T-helper 2 cell (primary cell): Measurements from ENCODE around the gene AATF.

Experiments
- DNase-seq, 5 experiments: peaks; one replicate each; pipeline versions ENCODE4 v3.0.0 to v3.0.0-alpha.2; 2012 to 2022

Gene AATF

GRCh38 chr17:36983618-36984017 lies 34.9 kb downstream of the AATF start:
- no peak for DNase-seq

GRCh38 chr17:36989173-36989572 lies 40.4 kb downstream of the AATF start:
- no peak for DNase-seq

- no peak for DNase-seq
These were observed 43.9 kb downstream of the AATF start for GRCh38 chr17:36992701-36993100.

GRCh38 chr17:36993227-36993626 lies 44.5 kb downstream of the AATF start:
- DNase-seq: no peak

GRCh38 chr17:36994438-36994837 lies 45.7 kb downstream of the AATF start:
- DNase-seq: no peak

- DNase-seq: no peak
These were observed 50.7 kb downstream of the AATF start for GRCh38 chr17:36999471-36999870.

GRCh38 chr17:37016780-37017179 lies 68.0 kb downstream of the AATF start:
- DNase-seq: no peak

GRCh38 chr17:37017404-37017803 lies 68.7 kb downstream of the AATF start:
- DNase-seq: no peak

GRCh38 chr17:37019117-37019740 lies 70.5 kb downstream of the AATF start:
- no peak for DNase-seq

- DNase-seq: no peak
These were observed 71.0 kb downstream of the AATF start for GRCh38 chr17:37019741-37020129.

GRCh38 chr17:37024181-37024637 lies 75.5 kb downstream of the AATF start:
- DNase-seq: peak in 1 of 5 experiments; percentile 9

GRCh38 chr17:37025238-37025637 lies 76.5 kb downstream of the AATF start:
- DNase-seq: peak in 1 of 5 experiments; percentile 22

GRCh38 chr17:37025847-37026530 lies 77.2 kb downstream of the AATF start:
- peak in 1 of 5 experiments; percentile 90 for DNase-seq

- DNase-seq: no peak
These were observed 77.7 kb downstream of the AATF start for GRCh38 chr17:37026531-37026869.

- no peak for DNase-seq
These were observed 79.3 kb downstream of the AATF start for GRCh38 chr17:37028040-37028439.

- DNase-seq: no peak
These were observed 82.8 kb downstream of the AATF start for GRCh38 chr17:37031493-37032083.

- no peak for DNase-seq
These were observed 88.9 kb downstream of the AATF start for GRCh38 chr17:37037590-37038155.

- DNase-seq: no peak
These were observed 90.5 kb downstream of the AATF start for GRCh38 chr17:37039269-37039668.

GRCh38 chr17:37041932-37042331 lies 93.2 kb downstream of the AATF start:
- no peak for DNase-seq

GRCh38 chr17:37043201-37043600 lies 94.4 kb downstream of the AATF start:
- no peak for DNase-seq

- DNase-seq: no peak
These were observed 96.7 kb downstream of the AATF start for GRCh38 chr17:37045351-37045922.

- peak; percentile 38 to 85 (median 63) for DNase-seq
These were observed 98.9 kb downstream of the AATF start for GRCh38 chr17:37047631-37048104.

- DNase-seq: no peak
These were observed 100.1 kb downstream of the AATF start for GRCh38 chr17:37048811-37049210.
